NB4 (cell line): ENCODE results near the gene CELSR1.

ENCODE experiments used
- DNase-seq: peaks from one replicate; pipeline ENCODE4 v3.0.0; 2010; ENCODE audit warnings: low read depth
- H3K4me3 ChIP-seq: one replicate; pipeline ENCODE4 v1.5.1; 2011; ENCODE audit warnings: mild to moderate bottlenecking, low read depth, low read length, moderate library complexity
- CTCF ChIP-seq: IDR thresholded peaks from one replicate; pipeline ENCODE4 v1.5.1; 2012; ENCODE audit warnings: low read depth, low read length
- MAX ChIP-seq: IDR thresholded peaks from 2 replicates; pipeline ENCODE4 v1.6.1; 2011; ENCODE audit warnings: low read depth, low read length
- MYC ChIP-seq: IDR thresholded peaks from 2 replicates; pipeline ENCODE4 v1.6.1; 2011; ENCODE audit warnings: low read depth, low read length
- POLR2A ChIP-seq: IDR thresholded peaks from 2 replicates; pipeline ENCODE4 v1.6.1; 2011; ENCODE audit warnings: mild to moderate bottlenecking; ENCODE audit not compliant: insufficient read length; ENCODE audit errors: extremely low read depth

The CELSR1 gene

GRCh38 chr22:46387748-46388147 lies 149.7 kb downstream of the CELSR1 start:
- TF ChIP-seq MAX = no peak
- no peak for TF ChIP-seq MYC
- TF ChIP-seq CTCF = no peak
- no peak for TF ChIP-seq POLR2A
- DNase-seq = no peak
- H3K4me3 ChIP-seq = no peak overlapping the region

GRCh38 chr22:46386312-46386711 lies 151.1 kb downstream of the CELSR1 start:
- no peak for DNase-seq
- no peak for TF ChIP-seq MAX
- TF ChIP-seq CTCF = peak; percentile 10
- H3K4me3 ChIP-seq = no peak overlapping the region

GRCh38 chr22:46382524-46382923 lies 154.9 kb downstream of the CELSR1 start:
- no peak for DNase-seq
- TF ChIP-seq CTCF (no peak), MAX (no peak), MYC (no peak)
- no peak overlapping the region for H3K4me3 ChIP-seq

- no peak for TF ChIP-seq MAX
- no peak for TF ChIP-seq CTCF
- no peak for TF ChIP-seq MYC
- no peak for TF ChIP-seq POLR2A
- DNase-seq = no peak
- H3K4me3 ChIP-seq = no peak overlapping the region
These were observed 155.7 kb downstream of the CELSR1 start for GRCh38 chr22:46381731-46382130.

GRCh38 chr22:46381142-46381541 lies 156.3 kb downstream of the CELSR1 start:
- TF ChIP-seq MAX = no peak
- no peak for TF ChIP-seq CTCF
- no peak for TF ChIP-seq POLR2A
- TF ChIP-seq MYC = no peak
- DNase-seq = no peak

GRCh38 chr22:46380581-46380980 lies 156.8 kb downstream of the CELSR1 start:
- H3K4me3 ChIP-seq = no peak overlapping the region
- no peak for DNase-seq
- TF ChIP-seq MAX (no peak), MYC (no peak), CTCF (no peak), POLR2A (no peak)

More at GRCh38 chr22:46381142-46381541, 156.3 kb downstream of the CELSR1 start:
- H3K4me3 ChIP-seq = no peak overlapping the region
